Measurements from ENCODE around the gene ARHGEF40. TPM values are rescaled to one million over a fixed set of nuclear protein-coding genes. Genes with fewer than 3 reads are reported as not detected.

ARHGEF40 gene
- total RNA-seq, 1 donor from 2014 or later: 21.3 TPM

DNA sequence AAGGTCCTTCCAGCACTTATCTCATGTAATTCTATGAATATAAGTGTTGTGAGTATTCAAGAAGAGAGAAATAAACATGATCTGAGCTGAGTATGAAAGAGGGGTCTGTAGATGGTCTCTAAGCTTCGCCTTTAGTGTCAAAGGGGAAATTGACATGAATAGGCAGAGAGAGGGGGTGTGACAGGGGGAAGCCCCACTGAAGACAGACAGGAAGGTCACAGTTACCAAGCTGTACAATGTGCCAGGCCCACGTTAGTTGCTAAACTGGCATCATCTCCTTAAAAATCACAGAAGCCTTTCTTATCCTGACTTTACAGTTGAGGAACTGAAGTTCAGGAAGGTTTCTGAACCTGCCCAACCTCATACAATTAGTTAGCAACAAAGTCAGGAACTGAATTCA lies 7.6 kb downstream of the ARHGEF40 start:
- intact Hi-C loops (cut with micrococcal nuclease): no loop called here
- Histone ChIP-seq H3K36me3 (peaks cover 99% of the 10 kb centered on the region), H3K4me1 (peaks cover 4% of the 10 kb centered on the region), H3K4me3 (no peak overlapping the region), H3K27ac (replicated peaks) (no peak overlapping the region), H3K27me3 (ENCODE audit: low read depth) (no peaks in the 10 kb centered on the region), H3K9me3 (replicated peaks) (no peaks in the 10 kb centered on the region)
- DNase-seq: no peak
- TF ChIP-seq, protein P1, sequence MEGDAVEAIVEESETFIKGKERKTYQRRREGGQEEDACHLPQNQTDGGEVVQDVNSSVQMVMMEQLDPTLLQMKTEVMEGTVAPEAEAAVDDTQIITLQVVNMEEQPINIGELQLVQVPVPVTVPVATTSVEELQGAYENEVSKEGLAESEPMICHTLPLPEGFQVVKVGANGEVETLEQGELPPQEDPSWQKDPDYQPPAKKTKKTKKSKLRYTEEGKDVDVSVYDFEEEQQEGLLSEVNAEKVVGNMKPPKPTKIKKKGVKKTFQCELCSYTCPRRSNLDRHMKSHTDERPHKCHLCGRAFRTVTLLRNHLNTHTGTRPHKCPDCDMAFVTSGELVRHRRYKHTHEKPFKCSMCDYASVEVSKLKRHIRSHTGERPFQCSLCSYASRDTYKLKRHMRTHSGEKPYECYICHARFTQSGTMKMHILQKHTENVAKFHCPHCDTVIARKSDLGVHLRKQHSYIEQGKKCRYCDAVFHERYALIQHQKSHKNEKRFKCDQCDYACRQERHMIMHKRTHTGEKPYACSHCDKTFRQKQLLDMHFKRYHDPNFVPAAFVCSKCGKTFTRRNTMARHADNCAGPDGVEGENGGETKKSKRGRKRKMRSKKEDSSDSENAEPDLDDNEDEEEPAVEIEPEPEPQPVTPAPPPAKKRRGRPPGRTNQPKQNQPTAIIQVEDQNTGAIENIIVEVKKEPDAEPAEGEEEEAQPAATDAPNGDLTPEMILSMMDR (IDR thresholded peaks at IDR 0.05; ENCODE audit: borderline replicate concordance): no peak

DNA sequence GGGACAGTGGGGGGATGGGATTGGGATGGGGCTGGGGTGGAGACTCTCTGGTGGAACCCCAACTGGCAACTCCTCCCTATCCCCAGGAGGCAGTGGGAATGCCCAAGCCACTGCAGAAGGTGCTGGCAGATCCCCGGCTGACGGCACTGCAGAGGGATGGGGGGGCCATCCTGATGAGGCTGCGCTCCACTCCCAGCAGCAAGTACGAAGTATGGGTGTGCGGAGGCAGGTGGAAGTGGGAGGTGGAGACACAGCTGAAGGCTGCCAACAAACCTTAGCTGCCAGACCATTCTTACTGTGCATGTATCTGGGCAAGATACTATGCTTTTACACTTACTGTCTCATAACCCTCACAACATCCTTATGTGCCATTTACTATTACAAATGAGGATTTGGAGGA lies 8.2 kb downstream of the ARHGEF40 start:
- intact Hi-C loops (cut with micrococcal nuclease): no loop called here
- H3K9me3 ChIP-seq (replicated peaks): no peaks in the 10 kb centered on the region
- peaks cover 99% of the 10 kb centered on the region for H3K36me3 ChIP-seq
- TF ChIP-seq, protein P1 (IDR thresholded peaks at IDR 0.05; ENCODE audit: borderline replicate concordance): no peak
- H3K4me1 ChIP-seq: no peaks in the 10 kb centered on the region
- H3K4me3 ChIP-seq: no peak overlapping the region
- H3K27ac ChIP-seq (replicated peaks): no peak overlapping the region
- no peak for DNase-seq
- no peaks in the 10 kb centered on the region for H3K27me3 ChIP-seq (ENCODE audit: low read depth)

DNA sequence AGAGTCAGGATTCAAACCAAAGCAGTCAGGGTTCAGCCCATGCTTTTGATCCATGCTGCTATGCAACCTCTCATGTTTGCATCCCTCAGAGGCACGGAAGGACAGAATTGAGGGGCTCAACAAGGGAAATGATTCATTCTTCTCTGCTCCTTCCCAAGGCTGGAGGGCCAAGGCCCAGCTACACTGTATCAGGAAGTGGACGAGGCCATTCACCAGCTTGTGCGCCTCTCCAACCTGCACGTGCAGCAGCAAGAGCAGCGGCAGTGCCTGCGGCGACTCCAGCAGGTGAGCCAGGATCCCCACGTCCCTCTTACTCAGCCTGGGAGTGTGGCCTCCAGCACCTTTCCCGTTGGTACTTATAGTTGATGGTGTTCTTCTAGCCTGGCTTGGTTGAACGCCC lies 8.6 kb downstream of the ARHGEF40 start:
- no peak for DNase-seq
- intact Hi-C loops (cut with micrococcal nuclease): no loop called here
- TF ChIP-seq, protein P1 (IDR thresholded peaks at IDR 0.05; ENCODE audit: borderline replicate concordance): no peak
- Histone ChIP-seq H3K4me3 (no peak overlapping the region), H3K27ac (replicated peaks) (no peak overlapping the region), H3K4me1 (no peaks in the 10 kb centered on the region), H3K36me3 (peaks cover 99% of the 10 kb centered on the region), H3K9me3 (replicated peaks) (no peaks in the 10 kb centered on the region), H3K27me3 (ENCODE audit: low read depth) (no peaks in the 10 kb centered on the region)

DNA sequence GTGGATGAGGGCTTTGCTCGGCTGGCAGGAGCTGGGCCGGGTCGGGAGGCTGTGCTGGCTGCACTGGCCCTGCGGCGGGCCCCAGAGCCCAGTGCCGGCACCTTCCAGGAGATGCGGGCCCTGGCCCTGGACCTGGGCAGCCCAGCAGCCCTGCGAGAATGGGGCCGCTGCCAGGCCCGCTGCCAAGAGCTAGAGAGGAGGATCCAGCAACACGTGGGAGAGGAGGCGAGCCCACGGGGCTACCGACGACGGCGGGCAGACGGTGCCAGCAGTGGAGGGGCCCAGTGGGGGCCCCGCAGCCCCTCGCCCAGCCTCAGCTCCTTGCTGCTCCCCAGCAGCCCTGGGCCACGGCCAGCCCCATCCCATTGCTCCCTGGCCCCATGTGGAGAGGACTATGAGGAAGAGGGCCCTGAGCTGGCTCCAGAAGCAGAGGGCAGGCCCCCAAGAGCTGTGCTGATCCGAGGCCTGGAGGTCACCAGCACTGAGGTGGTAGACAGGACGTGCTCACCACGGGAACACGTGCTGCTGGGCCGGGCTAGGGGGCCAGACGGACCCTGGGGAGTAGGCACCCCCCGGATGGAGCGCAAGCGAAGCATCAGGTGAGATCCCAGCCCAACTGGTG lies 11.5 kb downstream of the ARHGEF40 start:
- no peak overlapping the region for H3K27ac ChIP-seq (replicated peaks)
- TF ChIP-seq, protein P1 (IDR thresholded peaks at IDR 0.05; ENCODE audit: borderline replicate concordance): no peak
- no peaks in the 10 kb centered on the region for H3K27me3 ChIP-seq (ENCODE audit: low read depth)
- no peaks in the 10 kb centered on the region for H3K9me3 ChIP-seq (replicated peaks)
- peaks cover 99% of the 10 kb centered on the region for H3K36me3 ChIP-seq
- DNase-seq: no peak
- no peak overlapping the region for H3K4me3 ChIP-seq
- H3K4me1 ChIP-seq: peaks cover 11% of the 10 kb centered on the region
- intact Hi-C loops (cut with micrococcal nuclease): no loop called here

DNA sequence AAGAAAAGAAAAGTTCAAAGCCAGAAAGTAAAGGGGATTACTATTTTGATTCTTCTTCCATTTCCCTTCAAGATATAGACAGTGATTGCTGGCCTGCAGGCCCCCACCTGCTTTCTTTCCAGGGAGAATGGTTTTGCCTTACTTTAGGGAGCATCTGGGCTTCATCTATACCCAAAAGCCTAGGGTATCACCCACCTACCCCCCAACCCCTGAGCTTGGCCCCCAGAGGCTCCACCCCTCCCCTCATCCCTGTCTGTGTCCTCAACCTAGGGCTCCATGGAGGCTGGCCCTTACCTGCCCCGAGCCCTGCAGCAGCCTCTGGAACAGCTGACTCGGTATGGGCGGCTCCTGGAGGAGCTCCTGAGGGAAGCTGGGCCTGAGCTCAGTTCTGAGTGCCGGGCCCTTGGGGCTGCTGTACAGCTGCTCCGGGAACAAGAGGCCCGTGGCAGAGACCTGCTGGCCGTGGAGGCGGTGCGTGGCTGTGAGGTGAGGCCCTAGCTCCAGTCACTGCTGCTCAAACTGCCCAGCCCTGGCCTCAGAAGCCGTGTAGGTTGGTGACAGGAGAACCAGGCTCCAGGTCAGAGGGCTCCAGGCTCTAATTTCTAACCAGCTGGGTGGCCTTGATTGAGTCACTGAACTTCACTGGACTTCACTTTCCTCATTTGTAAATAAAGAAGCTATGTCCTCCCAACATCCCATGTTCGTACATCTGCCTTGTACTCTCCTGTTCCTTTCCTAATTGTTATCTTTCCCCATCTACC lies 13.6 kb downstream of the ARHGEF40 start:
- intact Hi-C loops (cut with micrococcal nuclease): no loop called here
- Histone ChIP-seq H3K4me1 (peaks cover 11% of the 10 kb centered on the region), H3K27me3 (ENCODE audit: low read depth) (no peaks in the 10 kb centered on the region), H3K4me3 (no peak overlapping the region), H3K36me3 (peaks cover 94% of the 10 kb centered on the region), H3K27ac (replicated peaks) (no peak overlapping the region), H3K9me3 (replicated peaks) (no peaks in the 10 kb centered on the region)
- TF ChIP-seq, protein P1 (IDR thresholded peaks at IDR 0.05; ENCODE audit: borderline replicate concordance): no peak
- DNase-seq: no peak

All from left ventricle myocardium inferior (tissue), 1 donor.